ENCODE results near the gene ARHGEF6.

GRCh38 chrX:136778916-136779315, 1.8 kb downstream of the ARHGEF6 start:
- TF ChIP-seq CTCF (conservative IDR thresholded peaks at IDR 0.05; ENCODE audit: low read length), result no peak
- no peak for TF ChIP-seq EZH2phosphoT487 (IDR thresholded peaks at IDR 0.05; ENCODE audit: borderline replicate concordance)

Measured in Loucy (cell line).